Measurements from ENCODE around the gene SDR39U1.

SDR39U1 gene

DNA sequence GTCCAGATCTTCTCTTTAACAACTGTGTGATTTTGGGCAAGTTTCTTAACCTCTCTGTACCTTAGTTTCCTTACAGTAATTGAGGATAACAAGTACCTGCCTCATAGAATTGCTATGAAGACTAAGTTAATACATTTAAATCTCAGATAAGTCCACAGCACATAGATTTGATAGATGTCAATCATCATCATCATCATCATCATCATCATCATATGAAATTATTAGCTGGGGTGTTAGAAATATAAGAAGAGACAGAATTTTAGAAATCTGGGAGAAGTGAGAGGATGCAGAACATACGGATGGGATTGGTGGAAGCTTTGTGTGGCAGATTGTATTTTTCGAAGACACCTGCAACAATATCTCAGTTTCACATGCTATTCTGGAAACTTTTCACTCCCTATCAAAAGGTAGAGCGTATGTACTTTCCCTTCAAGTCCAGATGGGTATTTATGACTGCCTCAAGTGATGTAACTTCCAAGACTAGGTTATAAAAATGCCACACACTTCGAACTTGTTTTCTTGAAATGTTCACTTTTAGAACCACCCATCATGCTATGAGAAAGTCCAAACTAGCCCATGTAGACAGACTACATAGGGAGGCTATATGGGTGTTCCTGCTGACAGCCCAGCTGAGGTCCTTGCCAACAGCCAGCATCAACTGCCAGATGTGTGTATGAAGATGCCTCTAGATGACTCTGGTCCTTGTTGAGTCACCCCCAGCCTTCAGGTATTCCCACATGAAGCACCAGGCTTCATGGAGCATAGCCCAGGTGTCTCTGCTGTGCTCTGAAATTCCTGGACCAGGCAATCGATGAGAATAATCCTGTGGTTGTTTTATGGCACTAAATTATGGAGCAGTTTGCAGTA, 20.7 kb upstream of the SDR39U1 start:
- H3K27ac ChIP-seq (ENCODE audit: low read length), result no peak overlapping the region
- H4K20me1 ChIP-seq (ENCODE audit: insufficient read depth, low read length), result no peaks in the 10 kb centered on the region
- DNase-seq, result peak; percentile 25
- H3K79me2 ChIP-seq (ENCODE audit: low read length), result no peaks in the 10 kb centered on the region
- no peak for TF ChIP-seq EZH2phosphoT487 (IDR thresholded peaks at IDR 0.05; ENCODE audit: low read length)
- TF ChIP-seq, protein P1, sequence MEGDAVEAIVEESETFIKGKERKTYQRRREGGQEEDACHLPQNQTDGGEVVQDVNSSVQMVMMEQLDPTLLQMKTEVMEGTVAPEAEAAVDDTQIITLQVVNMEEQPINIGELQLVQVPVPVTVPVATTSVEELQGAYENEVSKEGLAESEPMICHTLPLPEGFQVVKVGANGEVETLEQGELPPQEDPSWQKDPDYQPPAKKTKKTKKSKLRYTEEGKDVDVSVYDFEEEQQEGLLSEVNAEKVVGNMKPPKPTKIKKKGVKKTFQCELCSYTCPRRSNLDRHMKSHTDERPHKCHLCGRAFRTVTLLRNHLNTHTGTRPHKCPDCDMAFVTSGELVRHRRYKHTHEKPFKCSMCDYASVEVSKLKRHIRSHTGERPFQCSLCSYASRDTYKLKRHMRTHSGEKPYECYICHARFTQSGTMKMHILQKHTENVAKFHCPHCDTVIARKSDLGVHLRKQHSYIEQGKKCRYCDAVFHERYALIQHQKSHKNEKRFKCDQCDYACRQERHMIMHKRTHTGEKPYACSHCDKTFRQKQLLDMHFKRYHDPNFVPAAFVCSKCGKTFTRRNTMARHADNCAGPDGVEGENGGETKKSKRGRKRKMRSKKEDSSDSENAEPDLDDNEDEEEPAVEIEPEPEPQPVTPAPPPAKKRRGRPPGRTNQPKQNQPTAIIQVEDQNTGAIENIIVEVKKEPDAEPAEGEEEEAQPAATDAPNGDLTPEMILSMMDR (IDR thresholded peaks at IDR 0.05; ENCODE audit: low read length), result no peak
- no peak overlapping the region for H2AFZ ChIP-seq (ENCODE audit: low read length)
- H3K9me2 ChIP-seq (replicated peaks; ENCODE audit: insufficient read depth, low read length), result no peaks in the 10 kb centered on the region
- no peak overlapping the region for H3K4me3 ChIP-seq (ENCODE audit: low read length)
- no peaks in the 10 kb centered on the region for H3K36me3 ChIP-seq (replicated peaks; ENCODE audit: insufficient read depth, low read length)
- no peak overlapping the region for H3K9ac ChIP-seq (ENCODE audit: low read length)
- H3K4me2 ChIP-seq (ENCODE audit: low read depth, low read length), result peak overlapping the region; percentile 13; the same call in 1 of the 2 replicates
- H3K27me3 ChIP-seq (replicated peaks; ENCODE audit: insufficient read depth, low read length), result no peaks in the 10 kb centered on the region
- peaks cover 11% of the 10 kb centered on the region for H3K4me1 ChIP-seq (ENCODE audit: low read length)
- H3F3A ChIP-seq (ENCODE audit: insufficient read depth, low read length), result no peaks in the 10 kb centered on the region
- H3K9me3 ChIP-seq (replicated peaks; ENCODE audit: insufficient read depth, low read length), result no peaks in the 10 kb centered on the region

DNA sequence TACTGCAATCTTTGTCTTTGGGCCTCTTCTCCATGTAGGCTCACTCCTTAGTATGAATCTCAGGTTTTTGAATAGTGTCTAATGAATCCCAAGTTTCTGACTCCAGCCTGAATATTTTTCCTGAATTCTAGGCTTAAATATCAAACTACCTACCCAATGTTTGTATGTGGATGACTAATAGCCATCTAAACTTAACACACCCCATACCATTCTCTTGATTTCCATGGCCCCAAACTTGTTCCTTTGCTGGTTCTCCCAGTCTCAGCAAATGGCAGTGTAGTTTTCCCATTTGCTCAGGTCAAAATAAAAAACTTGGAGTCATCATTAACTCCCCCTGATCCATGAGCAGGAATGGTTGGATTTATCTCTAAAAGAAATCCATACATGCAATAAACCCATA, 18.8 kb upstream of the SDR39U1 start:
- H3K9me3 ChIP-seq (replicated peaks; ENCODE audit: insufficient read depth, low read length), result no peaks in the 10 kb centered on the region
- no peaks in the 10 kb centered on the region for H3K79me2 ChIP-seq (ENCODE audit: low read length)
- no peaks in the 10 kb centered on the region for H3K9me2 ChIP-seq (replicated peaks; ENCODE audit: insufficient read depth, low read length)
- no peak overlapping the region for H3K4me2 ChIP-seq (ENCODE audit: low read depth, low read length)
- H3K9ac ChIP-seq (ENCODE audit: low read length), result no peak overlapping the region
- H3K27ac ChIP-seq (ENCODE audit: low read length), result no peak overlapping the region
- no peak overlapping the region for H2AFZ ChIP-seq (ENCODE audit: low read length)
- no peaks in the 10 kb centered on the region for H3F3A ChIP-seq (ENCODE audit: insufficient read depth, low read length)
- H3K36me3 ChIP-seq (replicated peaks; ENCODE audit: insufficient read depth, low read length), result no peaks in the 10 kb centered on the region
- TF ChIP-seq, protein P1 (IDR thresholded peaks at IDR 0.05; ENCODE audit: low read length), result no peak
- TF ChIP-seq EZH2phosphoT487 (IDR thresholded peaks at IDR 0.05; ENCODE audit: low read length), result no peak
- no peak for TF ChIP-seq EZH2 (optimal IDR thresholded peaks at IDR 0.05; ENCODE audit: low read depth, low read length)
- H4K20me1 ChIP-seq (ENCODE audit: insufficient read depth, low read length), result no peaks in the 10 kb centered on the region
- no peak overlapping the region for H3K4me3 ChIP-seq (ENCODE audit: low read length)
- no peak for DNase-seq
- no peaks in the 10 kb centered on the region for H3K27me3 ChIP-seq (replicated peaks; ENCODE audit: insufficient read depth, low read length)
- H3K4me1 ChIP-seq (ENCODE audit: low read length), result peaks cover 11% of the 10 kb centered on the region

DNA sequence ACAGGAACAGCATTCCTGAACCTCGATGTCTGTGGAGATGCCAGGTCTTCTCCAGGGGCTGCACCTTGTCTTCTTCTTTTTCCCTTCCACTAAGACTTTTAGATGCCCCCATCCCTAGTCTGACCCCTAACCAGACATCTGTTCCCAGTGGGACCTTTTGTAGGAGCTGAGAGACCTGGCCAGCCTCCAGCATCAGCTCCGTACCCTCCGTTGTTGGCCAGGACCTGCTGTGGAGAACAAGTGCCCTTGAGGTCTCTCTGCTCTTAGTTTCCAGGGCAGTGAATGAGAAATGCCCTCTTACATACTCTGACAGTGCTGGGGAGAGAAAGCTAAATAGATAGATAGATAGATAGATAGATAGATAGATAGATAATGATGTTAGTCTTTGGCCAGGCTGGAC, 16.8 kb upstream of the SDR39U1 start:
- DNase-seq, result no peak
- H3K4me2 ChIP-seq (ENCODE audit: low read depth, low read length), result no peak overlapping the region

More for the DNA sequence above, 16.8 kb upstream of the SDR39U1 start:
- no peaks in the 10 kb centered on the region for H3K36me3 ChIP-seq (replicated peaks; ENCODE audit: insufficient read depth, low read length)
- no peak for TF ChIP-seq EZH2phosphoT487 (IDR thresholded peaks at IDR 0.05; ENCODE audit: low read length)
- no peak for TF ChIP-seq EZH2 (optimal IDR thresholded peaks at IDR 0.05; ENCODE audit: low read depth, low read length)
- TF ChIP-seq, protein P1 (IDR thresholded peaks at IDR 0.05; ENCODE audit: low read length), result no peak
- no peaks in the 10 kb centered on the region for H3K9me2 ChIP-seq (replicated peaks; ENCODE audit: insufficient read depth, low read length)
- no peaks in the 10 kb centered on the region for H4K20me1 ChIP-seq (ENCODE audit: insufficient read depth, low read length)
- no peaks in the 10 kb centered on the region for H3F3A ChIP-seq (ENCODE audit: insufficient read depth, low read length)
- no peak overlapping the region for H2AFZ ChIP-seq (ENCODE audit: low read length)
- no peak overlapping the region for H3K27ac ChIP-seq (ENCODE audit: low read length)
- peaks cover 11% of the 10 kb centered on the region for H3K4me1 ChIP-seq (ENCODE audit: low read length)
- no peaks in the 10 kb centered on the region for H3K9me3 ChIP-seq (replicated peaks; ENCODE audit: insufficient read depth, low read length)
- H3K4me3 ChIP-seq (ENCODE audit: low read length), result no peak overlapping the region
- no peaks in the 10 kb centered on the region for H3K27me3 ChIP-seq (replicated peaks; ENCODE audit: insufficient read depth, low read length)
- H3K79me2 ChIP-seq (ENCODE audit: low read length), result no peaks in the 10 kb centered on the region
- H3K9ac ChIP-seq (ENCODE audit: low read length), result no peak overlapping the region
